HepG2 (cell line): Measurements from ENCODE around the gene ZNF467. TPM values are rescaled to one million over a fixed set of nuclear protein-coding genes. Genes with fewer than 3 reads are reported as not detected.
A peak's percentile ranks its signal among the peaks of the same experiment; 100 is the strongest.

ENCODE experiments used
- ATAC-seq: fragments of 200-7000 bp; cut with Tn5 transposase; 3 replicates; pipeline ENCODE4 v1.9.1; 2020; ENCODE audit warnings: mild to moderate bottlenecking, moderate library complexity
- BruUV-seq: library from RNA; stranded (reverse); fragments of 400-500 nt; replicated peaks from 2 replicates; lab custom pipeline; 2021; lab: Mats Ljungman, UMichigan
- CTCF ChIA-PET: fragments of 300-600 bp; formaldehyde crosslinking; extraction: SDS; loops from one replicate; lab custom pipeline; 2021; ENCODE audit warnings: low total read pairs, inconsistent platforms, low intra/inter-chr PET ratio; lab: Yijun Ruan, JAX
- POLR2A ChIA-PET: fragments of 350-600 bp; sonication (Branson Sonifier 250); formaldehyde crosslinking; loops from one replicate; lab custom pipeline; 2020; ENCODE audit warnings: antibody characterized with exemption, inconsistent platforms; lab: Yijun Ruan, JAX
- DNase-seq: peaks from one replicate; pipeline ENCODE4 v3.0.0-alpha.2; 2015; ENCODE audit warnings: low spot score
- FAIRE-seq: peaks from 3 replicates; lab custom pipeline; 2011; peaks lifted over from hg19 to GRCh38; lab: Jason Lieb, UNC
- H2AFZ ChIP-seq: one replicate; pipeline ENCODE4 v1.6.1; 2011; ENCODE audit warnings: low read length, inconsistent platforms
- H3K27ac ChIP-seq: fragments of 300-600 bp; 3 replicates; pipeline ENCODE4 v1.8.0; 2011; ENCODE audit warnings: mixed run types, mild to moderate bottlenecking, mixed read lengths, low read length, inconsistent platforms; ENCODE audit not compliant: insufficient read depth; ENCODE audit errors: extremely low read length
- H3K27me3 ChIP-seq, 2 experiments: fragments of 200-600 bp in 1 of 2; 2 replicates in 1 of 2; 3 replicates in 1 of 2; pipeline versions ENCODE4 v1.6.0 to v1.8.0; 2011; ENCODE audit warnings: low read length in 2 of 2, mild to moderate bottlenecking in 2 of 2, moderate library complexity in 2 of 2, inconsistent platforms in 1 of 2; ENCODE audit not compliant: insufficient read depth in 2 of 2, control insufficient read depth in 1 of 2
- H3K36me3 ChIP-seq, 2 experiments: fragments of 200-600 bp in 1 of 2; replicated peaks in 1 of 2; 2 replicates in 1 of 2; 3 replicates in 1 of 2; pipeline versions ENCODE4 v1.5.1 to v1.8.0; 2011; ENCODE audit warnings: low read length in 2 of 2, inconsistent platforms in 1 of 2; ENCODE audit not compliant: insufficient read depth in 2 of 2, control insufficient read depth in 1 of 2
- H3K4me1 ChIP-seq: 2 replicates; pipeline ENCODE4 v1.5.1; 2012; ENCODE audit warnings: low read length, inconsistent platforms; ENCODE audit not compliant: insufficient read depth
- H3K4me2 ChIP-seq: 2 replicates; pipeline ENCODE4 v1.6.0; 2011; ENCODE audit warnings: low read depth, low read length, inconsistent platforms
- H3K4me3 ChIP-seq, 3 experiments: fragments of 200-600 bp in 1 of 3; sonication (generic), shearing (Covaris generic) in 1 of 3; replicated peaks in 1 of 3; 2 replicates each; pipeline ENCODE4 v1.5.1; 2011 to 2016; ENCODE audit warnings: low read length in 3 of 3, inconsistent platforms in 2 of 3, low read depth in 2 of 3, mild to moderate bottlenecking in 2 of 3, control low read depth in 1 of 3, mixed read lengths in 1 of 3; ENCODE audit not compliant: insufficient read depth in 1 of 3
- H3K79me2 ChIP-seq: one replicate; pipeline ENCODE4 v1.6.1; 2011; ENCODE audit warnings: low read length, inconsistent platforms; ENCODE audit not compliant: insufficient read depth
- H3K9ac ChIP-seq: 2 replicates; pipeline ENCODE4 v1.6.0; 2011; ENCODE audit warnings: mild to moderate bottlenecking, low read depth, low read length, inconsistent platforms; ENCODE audit not compliant: insufficient read depth
- H3K9me3 ChIP-seq: 2 replicates; pipeline ENCODE4 v1.5.1; 2012; ENCODE audit warnings: mild to moderate bottlenecking, low read length
- H4K20me1 ChIP-seq: 2 replicates; pipeline ENCODE4 v1.6.0; 2011; ENCODE audit warnings: inconsistent platforms, mild to moderate bottlenecking, low read length, moderate library complexity; ENCODE audit not compliant: insufficient read depth
- HNRNPL ChIP-seq: fragments of 200-400 bp; formaldehyde crosslinking; IDR thresholded peaks from 2 replicates; pipeline ENCODE4 v1.6.1; 2017; ENCODE audit warnings: mild to moderate bottlenecking, low read depth, low read length
- ISL2 ChIP-seq: sonication (generic); formaldehyde crosslinking; IDR thresholded peaks from 2 replicates; pipeline ENCODE4 v1.5.0; 2020; ENCODE audit warnings: missing genetic modification reagents
- MIER3 ChIP-seq: IDR thresholded peaks from 2 replicates; pipeline ENCODE4 v1.6.1; 2016; ENCODE audit warnings: missing compliant biosample characterization, borderline replicate concordance
- MNT ChIP-seq: fragments of 450-650 bp; IDR thresholded peaks from 2 replicates; pipeline ENCODE4 v1.6.1; 2016
- NR0B2 ChIP-seq: sonication (generic); formaldehyde crosslinking; IDR thresholded peaks from 2 replicates; pipeline ENCODE4 v1.4.0; 2020; ENCODE audit warnings: mild to moderate bottlenecking, missing genetic modification reagents
- ZC3H4 ChIP-seq: sonication (generic); formaldehyde crosslinking; IDR thresholded peaks from 2 replicates; pipeline ENCODE4 v1.4.0; 2020; ENCODE audit warnings: missing genetic modification reagents, borderline replicate concordance
- ZHX2 ChIP-seq, 2 experiments: sonication (generic) in 1 of 2; formaldehyde crosslinking in 1 of 2; IDR thresholded peaks; 2 replicates each; pipeline versions ENCODE4 v1.6.1 to v1.9.0; 2014 to 2022; ENCODE audit warnings: antibody characterized with exemption in 1 of 2, borderline replicate concordance in 1 of 2, inconsistent platforms in 1 of 2, low read depth in 1 of 2, missing genetic modification reagents in 1 of 2
- ZNF768 ChIP-seq: sonication (generic); formaldehyde crosslinking; IDR thresholded peaks from 2 replicates; pipeline ENCODE4 v1.4.0; 2020; ENCODE audit warnings: missing genetic modification reagents
- WGBS: methylation state at CpG from one replicate; pipeline ENCODE4 v1.1.6; 2017; ENCODE audit warnings: low lambda C conversion rate; 5-methylcytosine and 5-hydroxymethylcytosine counted together
- in situ Hi-C: cut with HindIII; loops from 2 replicates; pipeline ENCODE4 v1.10.0; 2017; ENCODE audit warnings: low pct_unique_long_range_greater_than_20kb; ENCODE audit not compliant: extremely low pct_ligation_motif_present
- intact Hi-C: fragments of 100-400 bp; cut with micrococcal nuclease; formaldehyde crosslinking; loops from one replicate; pipeline ENCODE4 v1.10.0; 2022; ENCODE audit not compliant: unreplicated experiment
- polyA plus RNA-seq, 8 experiments: library from polyadenylated mRNA; depleted of rRNA in 3 of 8; stranded (reverse) in 7 of 8; unstranded in 1 of 8; fragments of >200 nt; fragmentation: Illumina TruSeq in 4 of 8; extraction: Trizol in 4 of 8; gene quantifications; 2 replicates each; pipeline versions ENCODE4 v1.2.1 to v1.2.3, GENCODE V29; 2011 to 2016; ENCODE audit warnings: low read depth in 4 of 8, missing spikeins in 1 of 8, mixed read lengths in 1 of 8; ENCODE audit not compliant: insufficient read depth in 1 of 8
- total RNA-seq, 5 experiments: library from RNA; depleted of rRNA; stranded (reverse); fragments of >200 nt; fragmentation: Illumina TruSeq; extraction: Trizol; gene quantifications; 2 replicates each; pipeline ENCODE4 v1.2.3, GENCODE V29; 2016; ENCODE audit warnings: low read depth in 1 of 5

Gene ZNF467
- total and polyA plus RNA-seq, 2 of the 13 experiments (the other 11 are each of a cell fraction or from before 2014, with no cell fraction given), result 0.03 TPM; not detected in 1

- Histone ChIP-seq H3K79me2 (no peaks in the 10 kb centered on the region), H3K36me3 (no peaks in the 10 kb centered on the region), H3K4me1 (peaks cover 19% of the 10 kb centered on the region), H3K9ac (no peak overlapping the region), H2AFZ (no peak overlapping the region), H3K4me2 (peak overlapping the region; percentile 7; the same call in 1 of the 2 replicates), H3K4me3 (no peak overlapping the region), H3K27ac (no peak overlapping the region), H4K20me1 (no peaks in the 10 kb centered on the region), H3K9me3 (no peaks in the 10 kb centered on the region), H3K27me3 (peaks cover 0 to 1% of the 10 kb centered on the region in 2 experiments; a peak in 2 of 5 replicates)
- POLR2A ChIA-PET, result interaction anchor here (1.1 kb wide), 1 partner anchor 24 kb away, joined by 3 read pairs; the partner anchor contains the start of gene ZNF862
- in situ Hi-C loops, result no loop called here
- no peak for FAIRE-seq
- TF ChIP-seq ZNF768 (CRISPR knock-in tag) (no peak), HNRNPL (0 out of 2 replicates have a peak, but pooled peaks have one; percentile 33), MIER3 (CRISPR knock-in tag) (no peak), MNT (peak; percentile 67)
- DNase-seq, result no peak
- BruUV-seq, result no TSS peak
- 23% methylated on average over 6 of the region's 15 CpGs for WGBS
- intact Hi-C loops, result no loop called here
- peak; percentile 9; the same call in 1 of the 3 replicates for ATAC-seq
- CTCF ChIA-PET, result no interaction called here
These were observed 41.1 kb upstream of the ZNF467 start for GRCh38 chr7:149814494-149814893.

GRCh38 chr7:149813254-149814035, 40.1 kb upstream of the ZNF467 start:
- no peak for DNase-seq
- H3K4me3 ChIP-seq, result no peak overlapping the region
- peaks cover 0 to 1% of the 10 kb centered on the region in 2 experiments; a peak in 2 of 5 replicates for H3K27me3 ChIP-seq
- 51% methylated on average over 7 of the region's 28 CpGs for WGBS
- FAIRE-seq, result no peak
- no peak overlapping the region for H2AFZ ChIP-seq
- no peaks in the 10 kb centered on the region for H3K36me3 ChIP-seq
- CTCF ChIA-PET, result no interaction called here
- H3K79me2 ChIP-seq, result no peaks in the 10 kb centered on the region
- in situ Hi-C loops, result no loop called here
- no peaks in the 10 kb centered on the region for H4K20me1 ChIP-seq
- H3K9me3 ChIP-seq, result no peaks in the 10 kb centered on the region
- intact Hi-C loops, result no loop called here
- no peak overlapping the region for H3K9ac ChIP-seq
- no peak overlapping the region for H3K27ac ChIP-seq
- BruUV-seq, result no TSS peak
- POLR2A ChIA-PET, result interaction anchor here (1.1 kb wide), 1 partner anchor 25 kb away, joined by 3 read pairs; the partner anchor contains the start of gene ZNF862
- ATAC-seq, result no peak
- H3K4me1 ChIP-seq, result peaks cover 19% of the 10 kb centered on the region
- H3K4me2 ChIP-seq, result no peak overlapping the region
- no peak for TF ChIP-seq ZHX2 (IDR thresholded peaks at IDR 0.05; ENCODE audit: low read depth)
- no peak for TF ChIP-seq ZHX2 (CRISPR knock-in tag; IDR thresholded peaks at IDR 0.05; ENCODE audit: borderline replicate concordance)
- no peak for TF ChIP-seq ZC3H4
- TF ChIP-seq ISL2 (CRISPR knock-in tag), result no peak
- TF ChIP-seq NR0B2, result no peak
